Liver (tissue), 9 donors: ENCODE data around the gene SYNGR4. TPM values are rescaled to one million over a fixed set of nuclear protein-coding genes. Genes with fewer than 3 reads are reported as not detected.
A peak's percentile ranks its signal among the peaks of the same experiment; 100 is the strongest.

Experiments
- DNase-seq: peaks from one replicate; pipeline ENCODE4 v3.0.0-alpha.2; 2017; ENCODE audit warnings: low spot score
- H3K27ac ChIP-seq, 2 donors: one replicate each; pipeline ENCODE4 v1.7.0; 2013; ENCODE audit warnings: inconsistent platforms in 2 of 2, low read length in 2 of 2, control low read depth in 1 of 2, low read depth in 1 of 2, mild to moderate bottlenecking in 1 of 2
- H3K27me3 ChIP-seq, 4 donors: one replicate each; pipeline versions ENCODE4 v1.6.1 to v1.7.0; 2013; ENCODE audit warnings: low read length in 3 of 4, inconsistent platforms in 1 of 4, mild to moderate bottlenecking in 1 of 4, moderate library complexity in 1 of 4; ENCODE audit not compliant: control insufficient read depth in 4 of 4, insufficient read depth in 4 of 4
- H3K36me3 ChIP-seq, 4 donors: one replicate each; pipeline versions ENCODE4 v1.6.1 to v1.7.0; 2013; ENCODE audit warnings: low read length in 3 of 4, mild to moderate bottlenecking in 3 of 4, low read depth in 1 of 4, moderate library complexity in 1 of 4; ENCODE audit not compliant: control insufficient read depth in 4 of 4, insufficient read depth in 3 of 4
- H3K4me1 ChIP-seq, 4 donors: one replicate each; pipeline versions ENCODE4 v1.6.1 to v1.7.0; 2013; ENCODE audit warnings: low read length in 3 of 4, mild to moderate bottlenecking in 3 of 4, moderate library complexity in 1 of 4; ENCODE audit not compliant: control insufficient read depth in 4 of 4, insufficient read depth in 4 of 4
- H3K4me3 ChIP-seq, 3 donors: one replicate each; pipeline versions ENCODE4 v1.6.1 to v1.7.0; 2013; ENCODE audit warnings: low read length in 3 of 3, control low read depth in 1 of 3, low read depth in 1 of 3, mild to moderate bottlenecking in 1 of 3
- H3K9ac ChIP-seq, 2 donors: one replicate each; pipeline ENCODE4 v1.7.0; 2013; ENCODE audit warnings: low read length in 2 of 2, mild to moderate bottlenecking in 2 of 2, moderate library complexity in 2 of 2, control low read depth in 1 of 2, low read depth in 1 of 2
- H3K9me3 ChIP-seq, 4 donors: one replicate each; pipeline versions ENCODE4 v1.6.1 to v1.7.0; 2013; ENCODE audit warnings: low read length in 3 of 4; ENCODE audit not compliant: control insufficient read depth in 4 of 4
- CTCF ChIP-seq: fragments of 150-350 bp; IDR thresholded peaks from 2 replicates; pipeline ENCODE4 v1.5.1; 2017; ENCODE audit warnings: improper control_type of control experiment, low read depth, low read length; ENCODE audit not compliant: missing input control
- EGR1 ChIP-seq, 2 donors: IDR thresholded peaks; 2 replicates each; pipeline ENCODE4 v1.6.1; 2016 to 2018; ENCODE audit warnings: antibody characterized with exemption in 2 of 2, low read depth in 2 of 2
- RAD21 ChIP-seq, 2 donors: IDR thresholded peaks; 2 replicates each; pipeline ENCODE4 v1.6.1; 2016; ENCODE audit warnings: antibody characterized with exemption in 2 of 2, mild to moderate bottlenecking in 2 of 2
- SP1 ChIP-seq: IDR thresholded peaks from 2 replicates; pipeline ENCODE4 v1.6.1; 2018; ENCODE audit warnings: antibody characterized with exemption, mild to moderate bottlenecking
- YY1 ChIP-seq: IDR thresholded peaks from 2 replicates; pipeline ENCODE4 v1.6.1; 2016; ENCODE audit warnings: antibody characterized with exemption, mild to moderate bottlenecking
- ZBTB33 ChIP-seq: IDR thresholded peaks from 2 replicates; pipeline ENCODE4 v1.6.1; 2016; ENCODE audit warnings: antibody characterized with exemption
- WGBS: extraction: QIAGEN DNeasy Blood & Tissue Kit; methylation state at CpG from one replicate; pipeline ENCODE4 v1.1.7; 2013; 5-methylcytosine and 5-hydroxymethylcytosine counted together
- polyA plus RNA-seq, 2 donors: library from polyadenylated mRNA; stranded (reverse) in 1 of 2; unstranded in 1 of 2; fragments of 200-250 nt in 1 of 2; fragments of >200 nt in 1 of 2; fragmentation: Nextera tagmentation in 1 of 2; extraction: Ambion mirVana in 1 of 2; gene quantifications; one replicate each; pipeline versions ENCODE4 v1.2.1 to v1.2.3, GENCODE V29; 2013 to 2015
- total RNA-seq, 2 donors: library from RNA; depleted of rRNA; stranded (reverse); fragments of >200 nt; gene quantifications; one replicate each; pipeline ENCODE4 v1.2.3, GENCODE V29; 2014
- TF ChIP-seq, protein P1 (sequence below): IDR thresholded peaks from 2 replicates; pipeline ENCODE4 v1.6.1; 2016; ENCODE audit warnings: antibody characterized with exemption, mild to moderate bottlenecking
- donor health status: healthy.
- donor health status: healthy.
- donor health status: healthy.
- donor health status: healthy.
- donor health status: healthy.

Gene SYNGR4
- total and polyA plus RNA-seq, 4 donors: 0.09 TPM; not detected in 3

GRCh38 chr19:48350856-48351255 is 13.3 kb upstream of the SYNGR4 start:
- H3K27me3 ChIP-seq: no peaks in the 10 kb centered on the region
- H3K9ac ChIP-seq: no peak overlapping the region
- no peak overlapping the region for H3K4me3 ChIP-seq
- no peaks in the 10 kb centered on the region for H3K9me3 ChIP-seq
- H3K36me3 ChIP-seq: no peaks in the 10 kb centered on the region
- 96% methylated on average over 5 of the region's 5 CpGs for WGBS
- H3K27ac ChIP-seq: no peak overlapping the region
- no peak for DNase-seq
- H3K4me1 ChIP-seq: no peaks in the 10 kb centered on the region
- TF ChIP-seq ZBTB33: no peak
- TF ChIP-seq, protein P1, sequence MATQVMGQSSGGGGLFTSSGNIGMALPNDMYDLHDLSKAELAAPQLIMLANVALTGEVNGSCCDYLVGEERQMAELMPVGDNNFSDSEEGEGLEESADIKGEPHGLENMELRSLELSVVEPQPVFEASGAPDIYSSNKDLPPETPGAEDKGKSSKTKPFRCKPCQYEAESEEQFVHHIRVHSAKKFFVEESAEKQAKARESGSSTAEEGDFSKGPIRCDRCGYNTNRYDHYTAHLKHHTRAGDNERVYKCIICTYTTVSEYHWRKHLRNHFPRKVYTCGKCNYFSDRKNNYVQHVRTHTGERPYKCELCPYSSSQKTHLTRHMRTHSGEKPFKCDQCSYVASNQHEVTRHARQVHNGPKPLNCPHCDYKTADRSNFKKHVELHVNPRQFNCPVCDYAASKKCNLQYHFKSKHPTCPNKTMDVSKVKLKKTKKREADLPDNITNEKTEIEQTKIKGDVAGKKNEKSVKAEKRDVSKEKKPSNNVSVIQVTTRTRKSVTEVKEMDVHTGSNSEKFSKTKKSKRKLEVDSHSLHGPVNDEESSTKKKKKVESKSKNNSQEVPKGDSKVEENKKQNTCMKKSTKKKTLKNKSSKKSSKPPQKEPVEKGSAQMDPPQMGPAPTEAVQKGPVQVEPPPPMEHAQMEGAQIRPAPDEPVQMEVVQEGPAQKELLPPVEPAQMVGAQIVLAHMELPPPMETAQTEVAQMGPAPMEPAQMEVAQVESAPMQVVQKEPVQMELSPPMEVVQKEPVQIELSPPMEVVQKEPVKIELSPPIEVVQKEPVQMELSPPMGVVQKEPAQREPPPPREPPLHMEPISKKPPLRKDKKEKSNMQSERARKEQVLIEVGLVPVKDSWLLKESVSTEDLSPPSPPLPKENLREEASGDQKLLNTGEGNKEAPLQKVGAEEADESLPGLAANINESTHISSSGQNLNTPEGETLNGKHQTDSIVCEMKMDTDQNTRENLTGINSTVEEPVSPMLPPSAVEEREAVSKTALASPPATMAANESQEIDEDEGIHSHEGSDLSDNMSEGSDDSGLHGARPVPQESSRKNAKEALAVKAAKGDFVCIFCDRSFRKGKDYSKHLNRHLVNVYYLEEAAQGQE: no peak
- TF ChIP-seq EGR1 (IDR thresholded peaks at IDR 0.05; ENCODE audit: low read depth in 2 of 2): no peak
- no peak for TF ChIP-seq SP1
- TF ChIP-seq YY1: no peak

GRCh38 chr19:48351341-48351752 is 12.8 kb upstream of the SYNGR4 start:
- WGBS: 59% methylated on average over 8 of the region's 8 CpGs
- TF ChIP-seq CTCF (peak; percentile 72), RAD21 (IDR thresholded peaks at IDR 0.05) (peak; percentile 58 to 79), ZBTB33 (no peak)
- TF ChIP-seq, protein P1: no peak
- no peaks in the 10 kb centered on the region for H3K36me3 ChIP-seq

More at GRCh38 chr19:48351341-48351752, 12.8 kb upstream of the SYNGR4 start:
- no peaks in the 10 kb centered on the region for H3K9me3 ChIP-seq
- H3K4me3 ChIP-seq: no peak overlapping the region
- H3K27me3 ChIP-seq: no peaks in the 10 kb centered on the region
- no peaks in the 10 kb centered on the region for H3K4me1 ChIP-seq
- H3K27ac ChIP-seq: no peak overlapping the region
- H3K9ac ChIP-seq: no peak overlapping the region
- DNase-seq: peak; percentile 87
